Measurements from ENCODE around the gene SOX3. TPM values are rescaled to one million over a fixed set of nuclear protein-coding genes. Genes with fewer than 3 reads are reported as not detected.

SOX3 gene
- total RNA-seq, 4 donors from 2014 or later = not detected

DNA sequence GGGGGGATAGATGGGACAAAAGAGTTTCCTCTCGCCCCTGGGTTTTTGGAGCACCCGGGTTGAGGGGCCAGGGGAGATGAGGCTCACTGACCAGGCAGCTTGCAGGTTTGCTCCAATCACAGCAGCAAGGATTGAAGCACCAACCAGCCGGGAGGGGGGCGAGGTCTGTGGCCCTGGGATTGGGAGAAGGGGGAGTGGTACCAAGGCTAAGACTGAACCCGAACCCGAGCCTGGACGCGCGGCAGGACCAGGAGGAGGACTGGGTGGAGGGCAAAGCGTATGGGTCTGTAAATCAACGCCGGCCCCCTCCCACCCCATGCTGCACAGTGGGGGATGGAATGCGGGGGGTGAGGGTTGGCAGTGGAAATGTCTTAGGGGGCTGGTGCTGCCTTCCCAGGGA lies 3.5 kb downstream of the SOX3 start:
- H3K4me1 ChIP-seq = peaks cover 0 to 41% (median 0%) of the 10 kb centered on the region in 3 donors
- H3K27me3 ChIP-seq = peaks cover 0 to 97% (median 35%) of the 10 kb centered on the region in 4 donors
- DNase-seq = no peak
- peaks cover 0 to 6% (median 0%) of the 10 kb centered on the region in 3 donors for H3K9me3 ChIP-seq
- intact Hi-C loops (cut with DNase I) = no loop called here
- H3K27ac ChIP-seq = no peak overlapping the region
- no peak overlapping the region for H3K4me3 ChIP-seq
- no peak for TF ChIP-seq POLR2A (IDR thresholded peaks at IDR 0.05)
- TF ChIP-seq, protein P1, sequence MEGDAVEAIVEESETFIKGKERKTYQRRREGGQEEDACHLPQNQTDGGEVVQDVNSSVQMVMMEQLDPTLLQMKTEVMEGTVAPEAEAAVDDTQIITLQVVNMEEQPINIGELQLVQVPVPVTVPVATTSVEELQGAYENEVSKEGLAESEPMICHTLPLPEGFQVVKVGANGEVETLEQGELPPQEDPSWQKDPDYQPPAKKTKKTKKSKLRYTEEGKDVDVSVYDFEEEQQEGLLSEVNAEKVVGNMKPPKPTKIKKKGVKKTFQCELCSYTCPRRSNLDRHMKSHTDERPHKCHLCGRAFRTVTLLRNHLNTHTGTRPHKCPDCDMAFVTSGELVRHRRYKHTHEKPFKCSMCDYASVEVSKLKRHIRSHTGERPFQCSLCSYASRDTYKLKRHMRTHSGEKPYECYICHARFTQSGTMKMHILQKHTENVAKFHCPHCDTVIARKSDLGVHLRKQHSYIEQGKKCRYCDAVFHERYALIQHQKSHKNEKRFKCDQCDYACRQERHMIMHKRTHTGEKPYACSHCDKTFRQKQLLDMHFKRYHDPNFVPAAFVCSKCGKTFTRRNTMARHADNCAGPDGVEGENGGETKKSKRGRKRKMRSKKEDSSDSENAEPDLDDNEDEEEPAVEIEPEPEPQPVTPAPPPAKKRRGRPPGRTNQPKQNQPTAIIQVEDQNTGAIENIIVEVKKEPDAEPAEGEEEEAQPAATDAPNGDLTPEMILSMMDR (IDR thresholded peaks at IDR 0.05) = no peak
- WGBS, 2 donors = 20 to 31% methylated on average over 2 to 11 of the region's 13 CpGs
- no peaks in the 10 kb centered on the region for H3K36me3 ChIP-seq

DNA sequence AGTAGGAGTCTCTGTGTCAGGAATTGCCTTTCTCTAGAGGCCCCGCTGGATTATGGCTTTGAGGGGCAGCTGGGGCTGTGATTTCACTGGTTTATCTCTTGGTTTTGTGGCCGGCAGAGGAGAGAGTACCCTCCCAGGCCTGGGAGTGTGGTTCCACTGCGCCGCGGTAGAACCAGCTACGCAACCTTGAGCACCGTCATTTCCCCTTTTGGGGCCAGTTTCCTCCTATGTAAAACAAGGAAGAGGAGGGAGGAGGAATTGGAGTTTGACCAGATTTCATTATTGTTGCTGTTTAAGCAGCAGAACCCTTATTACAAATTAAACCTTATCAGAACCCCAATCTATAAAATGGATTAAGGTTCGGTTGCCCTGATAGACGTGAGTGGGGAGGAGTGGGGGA lies 4.4 kb downstream of the SOX3 start:
- intact Hi-C loops (cut with DNase I) = no loop called here
- WGBS, 2 donors = 10 to 22% methylated on average over 3 to 6 of the region's 9 CpGs
- H3K27me3 ChIP-seq = peaks cover 0 to 92% (median 28%) of the 10 kb centered on the region in 4 donors
- H3K4me1 ChIP-seq = peaks cover 0 to 32% (median 0%) of the 10 kb centered on the region in 3 donors
- H3K4me3 ChIP-seq = no peak overlapping the region
- no peak for TF ChIP-seq POLR2A (IDR thresholded peaks at IDR 0.05)
- peaks cover 0 to 6% (median 0%) of the 10 kb centered on the region in 3 donors for H3K9me3 ChIP-seq
- no peak overlapping the region for H3K27ac ChIP-seq
- DNase-seq = no peak
- no peaks in the 10 kb centered on the region for H3K36me3 ChIP-seq

DNA sequence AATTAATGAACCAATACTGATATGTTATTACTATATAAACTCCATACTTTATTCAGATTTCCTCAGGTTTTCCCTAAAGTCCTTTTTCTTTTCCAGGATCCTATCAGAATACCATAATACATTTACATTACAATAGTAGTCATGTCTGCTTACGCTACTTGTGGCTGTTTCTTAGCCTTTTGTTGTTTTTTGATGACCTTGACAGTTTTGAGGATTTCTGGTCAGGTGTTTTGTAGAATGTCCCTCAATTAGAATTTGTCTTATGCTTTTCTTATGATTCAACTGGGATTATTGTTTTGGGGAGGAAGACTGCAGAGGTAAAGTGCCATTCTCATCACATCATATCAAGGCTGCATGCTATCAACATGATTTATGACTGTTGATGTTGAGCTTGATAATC lies 9.1 kb downstream of the SOX3 start:
- intact Hi-C loops (cut with DNase I) = no loop called here
- TF ChIP-seq POLR2A (IDR thresholded peaks at IDR 0.05) = no peak
- TF ChIP-seq, protein P1 (IDR thresholded peaks at IDR 0.05) = no peak
- H3K4me3 ChIP-seq = no peak overlapping the region
- no peak overlapping the region for H3K27ac ChIP-seq
- peaks cover 0 to 45% (median 3%) of the 10 kb centered on the region in 4 donors for H3K27me3 ChIP-seq
- no peaks in the 10 kb centered on the region for H3K9me3 ChIP-seq
- DNase-seq = no peak
- H3K4me1 ChIP-seq = no peaks in the 10 kb centered on the region
- no peaks in the 10 kb centered on the region for H3K36me3 ChIP-seq
- 88 to 95% methylated on average over 1 of the region's 1 CpG for WGBS, 2 donors

DNA sequence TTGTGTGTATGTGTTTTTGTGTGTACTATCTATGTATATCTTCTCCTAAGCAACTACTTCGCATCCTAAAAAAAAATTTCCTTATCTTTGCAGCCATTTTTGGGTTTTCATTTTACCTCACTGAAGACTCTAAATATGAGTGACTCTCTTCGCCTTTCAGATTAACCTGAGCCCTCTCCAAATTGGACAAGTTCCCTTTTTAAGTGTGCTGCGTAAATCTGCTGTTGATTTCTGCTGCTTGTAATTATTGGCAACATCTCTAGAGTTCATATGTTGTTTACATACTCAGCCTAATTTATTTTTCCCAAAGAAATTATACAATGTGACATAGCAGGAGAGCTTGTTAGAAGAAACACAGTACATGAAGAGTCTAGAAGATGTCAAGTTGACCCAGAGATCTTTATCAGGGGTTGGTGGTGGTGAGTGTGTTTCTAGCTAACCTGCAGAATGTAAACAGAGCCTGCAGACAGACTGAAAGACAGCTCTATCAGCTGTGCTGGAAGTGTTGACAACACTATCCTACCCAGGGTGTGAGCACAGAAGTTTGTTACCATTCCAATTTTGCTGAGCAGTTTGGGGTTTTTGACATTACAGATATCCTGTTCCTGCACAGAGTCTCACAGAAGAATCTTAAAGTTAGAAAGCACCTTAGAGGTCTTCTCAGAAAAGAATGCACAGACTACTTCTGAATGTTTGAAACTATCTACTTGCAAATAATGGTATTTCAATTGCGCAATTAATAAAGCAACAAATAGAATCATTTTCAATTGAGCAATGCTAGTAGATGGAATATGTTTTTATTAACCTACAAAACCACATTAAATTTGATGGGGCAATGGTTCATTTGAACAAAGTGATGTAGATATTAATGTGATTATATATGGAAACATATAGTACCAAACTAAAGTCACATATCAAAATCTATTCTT lies 12.5 kb downstream of the SOX3 start:
- Histone ChIP-seq H3K4me1 (no peaks in the 10 kb centered on the region), H3K27ac (no peak overlapping the region), H3K36me3 (no peaks in the 10 kb centered on the region), H3K27me3 (peaks cover 0 to 12% (median 0%) of the 10 kb centered on the region in 4 donors), H3K9me3 (no peaks in the 10 kb centered on the region), H3K4me3 (no peak overlapping the region)
- intact Hi-C loops (cut with DNase I) = no loop called here
- DNase-seq = no peak
- TF ChIP-seq POLR2A (IDR thresholded peaks at IDR 0.05) = no peak
- TF ChIP-seq, protein P1 (IDR thresholded peaks at IDR 0.05) = no peak
- WGBS, 2 donors = 78 to 83% methylated on average over 4 of the region's 4 CpGs

DNA sequence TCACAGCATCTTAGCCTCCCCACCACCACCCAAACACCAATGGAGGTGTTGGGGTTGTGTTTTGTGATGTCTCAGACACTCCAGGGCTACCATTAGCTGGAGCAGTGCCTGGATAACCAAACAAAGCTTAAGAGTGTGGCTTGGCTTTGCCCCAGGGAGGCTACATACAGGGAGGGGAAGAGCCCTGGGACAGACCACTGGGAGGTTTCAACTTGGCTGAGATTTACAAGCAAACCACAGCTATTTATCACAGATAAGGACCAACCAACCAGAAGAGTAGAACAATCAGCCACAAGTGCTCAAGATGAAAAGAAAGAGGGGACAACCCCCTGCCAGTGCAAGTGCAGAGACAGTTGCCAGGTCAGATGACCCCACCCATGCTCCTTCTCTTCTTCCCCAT lies 24.1 kb downstream of the SOX3 start:
- Histone ChIP-seq H3K27me3 (no peaks in the 10 kb centered on the region), H3K27ac (no peak overlapping the region), H3K4me1 (no peaks in the 10 kb centered on the region), H3K36me3 (no peaks in the 10 kb centered on the region), H3K4me3 (no peak overlapping the region), H3K9me3 (no peaks in the 10 kb centered on the region)
- DNase-seq = no peak
- no peak for TF ChIP-seq POLR2A (IDR thresholded peaks at IDR 0.05)
- TF ChIP-seq, protein P1 (IDR thresholded peaks at IDR 0.05) = no peak
- intact Hi-C loops (cut with DNase I) = no loop called here

Measured in esophagus squamous epithelium (tissue), 5 donors.